OCI-LY7 (cell line): ENCODE results near the gene PGC. TPM values are rescaled to one million over a fixed set of nuclear protein-coding genes. Genes with fewer than 3 reads are reported as not detected.

Source experiments
- BruUV-seq: library from RNA; stranded (reverse); fragments of 400-500 nt; replicated peaks from 2 replicates; lab custom pipeline; 2021; lab: Mats Ljungman, UMichigan
- CTCF ChIA-PET: fragments of 300-600 bp; sonication (Branson Sonifier 250); formaldehyde crosslinking; loops from one replicate; lab custom pipeline; 2022; ENCODE audit warnings: antibody characterized with exemption; ENCODE audit not compliant: unreplicated experiment; lab: Charles Lee
- POLR2A ChIA-PET: fragments of 300-600 bp; sonication (Branson Sonifier 250); formaldehyde crosslinking; loops from one replicate; lab custom pipeline; 2022; ENCODE audit warnings: antibody characterized with exemption; lab: Charles Lee
- DNase-seq: peaks from one replicate; pipeline ENCODE4 v3.0.0-alpha.2; 2015; ENCODE audit warnings: low spot score
- H2AFZ ChIP-seq: fragments of 200-600 bp; sonication (generic), shearing (Covaris generic); 2 replicates; pipeline ENCODE4 v1.6.1; 2014; ENCODE audit warnings: mild to moderate bottlenecking, antibody characterized with exemption, low read length, moderate library complexity
- H3K27ac ChIP-seq: fragments of 200-600 bp; sonication (generic); 2 replicates; pipeline ENCODE4 v1.5.1; 2014; ENCODE audit warnings: mixed run types, low read depth, mild to moderate bottlenecking, moderate library complexity, low read length, inconsistent platforms; ENCODE audit not compliant: poor library complexity, severe bottlenecking
- H3K36me3 ChIP-seq: fragments of 200-600 bp; sonication (generic); 2 replicates; pipeline ENCODE4 v1.6.1; 2014; ENCODE audit warnings: mild to moderate bottlenecking, antibody characterized with exemption, low read length, moderate library complexity, mixed read lengths; ENCODE audit not compliant: insufficient read depth
- H3K4me1 ChIP-seq: fragments of 200-600 bp; sonication (generic); 2 replicates; pipeline ENCODE4 v1.5.1; 2014; ENCODE audit warnings: mild to moderate bottlenecking, low read length; ENCODE audit not compliant: insufficient read depth, poor library complexity, severe bottlenecking
- H3K4me2 ChIP-seq: fragments of 200-600 bp; sonication (generic); 2 replicates; pipeline ENCODE4 v1.6.1; 2014; ENCODE audit warnings: mild to moderate bottlenecking, low read length
- H3K4me3 ChIP-seq: fragments of 200-600 bp; sonication (generic); 2 replicates; pipeline ENCODE4 v1.5.1; 2014; ENCODE audit warnings: mild to moderate bottlenecking, low read depth, low read length; ENCODE audit not compliant: poor library complexity, severe bottlenecking
- H3K79me2 ChIP-seq: fragments of 200-600 bp; sonication (generic); 2 replicates; pipeline ENCODE4 v1.6.1; 2016; ENCODE audit warnings: low read depth, mild to moderate bottlenecking, low read length, moderate library complexity, mixed read lengths; ENCODE audit not compliant: insufficient read depth
- H3K9me2 ChIP-seq: fragments of 200-600 bp; sonication (generic); 2 replicates; pipeline ENCODE4 v1.6.1; 2016; ENCODE audit warnings: mild to moderate bottlenecking, low read length, mixed read lengths; ENCODE audit not compliant: insufficient read depth
- H3K9me3 ChIP-seq: fragments of 200-600 bp; sonication (generic); 2 replicates; pipeline ENCODE4 v1.6.1; 2014; ENCODE audit warnings: mild to moderate bottlenecking, mixed run types, low read length, mixed read lengths
- H4K20me1 ChIP-seq: fragments of 200-600 bp; sonication (generic); 2 replicates; pipeline ENCODE4 v1.6.1; 2014; ENCODE audit warnings: mild to moderate bottlenecking, antibody characterized with exemption, low read length, moderate library complexity, mixed read lengths; ENCODE audit not compliant: insufficient read depth
- EZH2phosphoT487 ChIP-seq: fragments of 200-600 bp; sonication (generic); IDR thresholded peaks from 2 replicates; pipeline ENCODE4 v1.6.1; 2018; ENCODE audit warnings: low read depth, borderline replicate concordance, mild to moderate bottlenecking, mixed run types, antibody characterized with exemption, low read length, moderate library complexity, mixed read lengths
- intact Hi-C: fragments of 100-400 bp; cut with micrococcal nuclease; formaldehyde crosslinking; loops from one replicate; pipeline ENCODE4 v1.10.0; 2022; ENCODE audit not compliant: unreplicated experiment
- total RNA-seq, 2 experiments: library from RNA; depleted of rRNA in 1 of 2; stranded (reverse); fragments of >200 nt in 1 of 2; shearing (Covaris generic) in 1 of 2; gene quantifications; 2 replicates each; pipeline ENCODE4 v1.2.3, GENCODE V29; 2014 to 2022
- TF ChIP-seq, protein P1 (sequence below): fragments of 200-600 bp; sonication (generic); conservative IDR thresholded peaks from 2 replicates; pipeline ENCODE4 v1.5.1; 2014; ENCODE audit warnings: mild to moderate bottlenecking, antibody characterized with exemption, low read length, moderate library complexity, mixed read lengths

The PGC gene
- total RNA-seq, 2 experiments from 2014 or later: not detected

DNA sequence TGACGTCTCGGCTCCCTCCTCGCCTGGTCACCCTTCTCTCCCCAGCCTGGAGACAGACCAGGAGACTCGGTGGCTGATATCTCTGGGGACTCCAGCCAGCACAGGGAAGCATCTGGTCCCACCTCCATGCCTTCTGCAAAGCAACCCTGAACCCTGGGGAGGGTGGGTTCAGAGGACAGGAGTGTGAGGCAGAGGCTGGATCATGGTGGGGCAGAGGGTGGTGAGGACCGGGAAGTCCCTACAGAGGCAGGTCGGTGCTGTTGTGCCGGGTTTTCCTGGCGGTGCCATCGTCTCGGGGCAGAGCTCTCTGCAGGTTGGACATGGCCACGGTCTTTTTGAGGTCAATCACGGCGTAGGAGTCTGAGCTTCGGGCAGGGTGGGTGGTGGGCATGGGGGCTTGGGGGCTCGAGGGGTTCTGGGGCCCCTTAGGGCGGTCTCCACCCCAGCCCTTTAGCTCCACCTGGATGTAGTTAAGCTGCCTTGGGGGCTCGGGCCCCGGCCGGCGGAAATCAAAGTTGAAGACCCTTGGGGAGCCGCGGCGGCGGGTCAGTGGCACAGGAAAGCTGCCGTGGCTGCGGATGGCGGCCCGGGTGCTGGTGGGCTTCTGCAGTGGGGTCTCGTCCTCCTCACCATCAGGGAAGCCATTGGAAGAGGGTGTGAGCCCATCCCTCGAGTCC is 23.3 kb upstream of the PGC start:
- no peak overlapping the region for H3K4me2 ChIP-seq
- H4K20me1 ChIP-seq: no peaks in the 10 kb centered on the region
- intact Hi-C loops: no loop called here
- ChIA-PET POLR2A (no interaction called here), CTCF (no interaction called here)
- no peak overlapping the region for H3K27ac ChIP-seq
- no peak overlapping the region for H2AFZ ChIP-seq
- no peaks in the 10 kb centered on the region for H3K9me2 ChIP-seq
- H3K4me1 ChIP-seq: peaks cover 7% of the 10 kb centered on the region
- TF ChIP-seq, protein P1, sequence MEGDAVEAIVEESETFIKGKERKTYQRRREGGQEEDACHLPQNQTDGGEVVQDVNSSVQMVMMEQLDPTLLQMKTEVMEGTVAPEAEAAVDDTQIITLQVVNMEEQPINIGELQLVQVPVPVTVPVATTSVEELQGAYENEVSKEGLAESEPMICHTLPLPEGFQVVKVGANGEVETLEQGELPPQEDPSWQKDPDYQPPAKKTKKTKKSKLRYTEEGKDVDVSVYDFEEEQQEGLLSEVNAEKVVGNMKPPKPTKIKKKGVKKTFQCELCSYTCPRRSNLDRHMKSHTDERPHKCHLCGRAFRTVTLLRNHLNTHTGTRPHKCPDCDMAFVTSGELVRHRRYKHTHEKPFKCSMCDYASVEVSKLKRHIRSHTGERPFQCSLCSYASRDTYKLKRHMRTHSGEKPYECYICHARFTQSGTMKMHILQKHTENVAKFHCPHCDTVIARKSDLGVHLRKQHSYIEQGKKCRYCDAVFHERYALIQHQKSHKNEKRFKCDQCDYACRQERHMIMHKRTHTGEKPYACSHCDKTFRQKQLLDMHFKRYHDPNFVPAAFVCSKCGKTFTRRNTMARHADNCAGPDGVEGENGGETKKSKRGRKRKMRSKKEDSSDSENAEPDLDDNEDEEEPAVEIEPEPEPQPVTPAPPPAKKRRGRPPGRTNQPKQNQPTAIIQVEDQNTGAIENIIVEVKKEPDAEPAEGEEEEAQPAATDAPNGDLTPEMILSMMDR: no peak
- TF ChIP-seq EZH2phosphoT487: no peak
- no peak for DNase-seq
- H3K4me3 ChIP-seq: no peak overlapping the region
- H3K36me3 ChIP-seq: peaks cover 38% of the 10 kb centered on the region
- H3K9me3 ChIP-seq: no peaks in the 10 kb centered on the region
- no TSS peak for BruUV-seq
- H3K79me2 ChIP-seq: no peaks in the 10 kb centered on the region

DNA sequence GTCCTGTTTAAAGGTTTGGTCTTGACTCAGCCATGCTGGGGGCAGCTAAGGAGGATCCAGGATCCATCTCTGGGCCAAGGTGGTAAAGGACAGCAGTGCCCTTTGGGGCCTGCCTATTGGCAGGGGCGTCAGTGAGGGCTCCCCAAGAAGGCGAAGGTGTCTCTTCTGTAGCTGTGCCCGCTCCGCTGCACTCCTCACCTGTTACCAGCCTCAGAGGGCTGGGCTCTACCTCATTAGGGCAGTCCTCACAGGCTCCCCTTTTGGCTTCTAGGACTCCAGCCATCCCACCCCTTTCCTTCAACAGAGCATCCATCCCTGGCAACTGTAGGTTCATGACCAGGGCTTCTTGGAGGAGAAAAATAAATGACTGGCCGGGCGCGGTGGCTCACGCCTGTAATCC is 22.2 kb upstream of the PGC start:
- no peak for DNase-seq
- H4K20me1 ChIP-seq: no peaks in the 10 kb centered on the region
- no peak overlapping the region for H3K4me2 ChIP-seq
- no peak overlapping the region for H2AFZ ChIP-seq
- TF ChIP-seq EZH2phosphoT487: no peak
- TF ChIP-seq, protein P1: no peak
- H3K4me3 ChIP-seq: no peak overlapping the region
- intact Hi-C loops: no loop called here
- peaks cover 7% of the 10 kb centered on the region for H3K4me1 ChIP-seq
- no peak overlapping the region for H3K27ac ChIP-seq
- POLR2A ChIA-PET: interaction anchor here (1.5 kb wide), 1 partner anchor 21 kb away, joined by 3 read pairs; no protein-coding TSS in a partner anchor
- no peaks in the 10 kb centered on the region for H3K9me2 ChIP-seq
- no peaks in the 10 kb centered on the region for H3K79me2 ChIP-seq
- peaks cover 27% of the 10 kb centered on the region for H3K36me3 ChIP-seq
- H3K9me3 ChIP-seq: no peaks in the 10 kb centered on the region
- BruUV-seq: no TSS peak
- CTCF ChIA-PET: no interaction called here

DNA sequence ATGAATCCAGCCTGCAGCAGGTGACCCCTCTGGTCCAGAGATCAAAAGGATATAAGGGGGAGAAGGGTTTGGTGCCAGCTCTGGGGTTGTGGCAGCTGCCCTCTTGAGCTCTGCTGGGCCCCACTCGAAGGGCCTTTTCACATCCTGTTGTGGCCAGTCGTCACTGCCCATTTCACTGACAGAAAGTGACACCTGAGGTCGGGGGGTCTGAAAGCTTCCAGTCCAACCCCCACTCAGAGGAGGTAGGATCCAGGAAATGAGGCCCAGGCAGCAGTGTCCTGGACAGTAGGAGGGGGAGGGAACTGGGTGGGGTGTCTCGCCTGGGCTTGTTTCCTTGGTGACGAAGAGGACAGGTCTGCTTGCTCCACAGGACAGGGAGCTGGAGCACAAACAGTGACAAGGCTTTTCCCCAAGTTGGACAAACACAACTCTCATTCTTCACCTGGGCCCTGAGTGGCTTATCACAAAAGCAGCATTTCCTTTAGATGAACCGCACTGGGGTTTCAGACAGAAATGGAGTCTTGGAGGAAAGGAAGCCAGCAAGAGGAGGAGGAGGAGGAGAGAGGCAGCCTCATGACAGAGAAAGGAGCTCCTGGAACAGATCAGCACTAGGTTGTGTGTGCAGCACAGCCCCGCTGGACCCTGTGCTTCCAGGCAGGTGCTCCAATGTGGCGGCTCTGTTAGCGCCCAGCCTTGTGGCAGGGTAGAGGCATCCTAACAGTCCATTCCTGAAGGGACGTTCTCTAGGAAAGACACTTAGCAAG is 21.5 kb upstream of the PGC start:
- Histone ChIP-seq H3K79me2 (no peaks in the 10 kb centered on the region), H3K9me3 (no peaks in the 10 kb centered on the region), H3K4me3 (no peak overlapping the region), H4K20me1 (no peaks in the 10 kb centered on the region), H3K4me1 (peaks cover 7% of the 10 kb centered on the region), H3K27ac (no peak overlapping the region), H3K4me2 (no peak overlapping the region), H2AFZ (no peak overlapping the region), H3K9me2 (no peaks in the 10 kb centered on the region), H3K36me3 (peaks cover 23% of the 10 kb centered on the region; the same call in 1 of the 2 replicates)
- POLR2A ChIA-PET: interaction anchor here (1.5 kb wide), 1 partner anchor 21 kb away, joined by 3 read pairs; no protein-coding TSS in a partner anchor
- BruUV-seq: no TSS peak
- intact Hi-C loops: no loop called here
- no peak for DNase-seq
- TF ChIP-seq EZH2phosphoT487: no peak
- TF ChIP-seq, protein P1: no peak
- CTCF ChIA-PET: no interaction called here
